ENCODE measurements around the gene SPSB1.

The SPSB1 gene

GRCh38 chr1:9319789-9320519, 27.3 kb downstream of the SPSB1 start:
- DNase-seq (ENCODE audit: low read depth) = no peak

GRCh38 chr1:9320520-9321479, 28.1 kb downstream of the SPSB1 start:
- DNase-seq (ENCODE audit: low read depth) = no peak

- DNase-seq (ENCODE audit: low read depth) = no peak
Measured at GRCh38 chr1:9321480-9321849, 28.8 kb downstream of the SPSB1 start.

- no peak for DNase-seq (ENCODE audit: low read depth)
Measured at GRCh38 chr1:9321986-9322660, 29.4 kb downstream of the SPSB1 start.

GRCh38 chr1:9322661-9323244, 30.1 kb downstream of the SPSB1 start:
- no peak for DNase-seq (ENCODE audit: low read depth)

- no peak for DNase-seq (ENCODE audit: low read depth)
Measured at GRCh38 chr1:9324246-9325096, 31.8 kb downstream of the SPSB1 start.

GRCh38 chr1:9326596-9326995, 33.9 kb downstream of the SPSB1 start:
- DNase-seq (ENCODE audit: low read depth) = no peak

GRCh38 chr1:9328201-9328600, 35.5 kb downstream of the SPSB1 start:
- no peak for DNase-seq (ENCODE audit: low read depth)

GRCh38 chr1:9328715-9329114, 36.0 kb downstream of the SPSB1 start:
- DNase-seq (ENCODE audit: low read depth) = no peak

GRCh38 chr1:9331016-9331415, 38.3 kb downstream of the SPSB1 start:
- no peak for DNase-seq (ENCODE audit: low read depth)

GRCh38 chr1:9331558-9332346, 39.1 kb downstream of the SPSB1 start:
- DNase-seq (ENCODE audit: low read depth) = no peak

GRCh38 chr1:9332513-9333143, 39.9 kb downstream of the SPSB1 start:
- DNase-seq (ENCODE audit: low read depth) = no peak

- DNase-seq (ENCODE audit: low read depth) = no peak
Measured at GRCh38 chr1:9338397-9339246, 45.9 kb downstream of the SPSB1 start.

- DNase-seq (ENCODE audit: low read depth) = no peak
Measured at GRCh38 chr1:9340172-9340854, 47.6 kb downstream of the SPSB1 start.

GRCh38 chr1:9340864-9341263, 48.2 kb downstream of the SPSB1 start:
- no peak for DNase-seq (ENCODE audit: low read depth)

GRCh38 chr1:9341301-9341845, 48.7 kb downstream of the SPSB1 start:
- DNase-seq (ENCODE audit: low read depth) = no peak

- DNase-seq (ENCODE audit: low read depth) = no peak
Measured at GRCh38 chr1:9343269-9343668, 50.6 kb downstream of the SPSB1 start.
